Activated CD8-positive, alpha-beta memory T cell treated with anti-CD3 and anti-CD28 coated beads, Interleukin-2, amount 50 U/mL, for 24 hours (primary cell): ENCODE results near the gene NRG3.
"Not testable (repeated sequence)": the region's sequence is repeated elsewhere in the genome, so short reads cannot be mapped to it uniquely, and the experiment has no call there.

Experiments used
- DNase-seq: peaks from one replicate; pipeline ENCODE4 v3.0.0-alpha.2; 2020; ENCODE audit errors: extremely low read depth

NRG3 gene

DNA sequence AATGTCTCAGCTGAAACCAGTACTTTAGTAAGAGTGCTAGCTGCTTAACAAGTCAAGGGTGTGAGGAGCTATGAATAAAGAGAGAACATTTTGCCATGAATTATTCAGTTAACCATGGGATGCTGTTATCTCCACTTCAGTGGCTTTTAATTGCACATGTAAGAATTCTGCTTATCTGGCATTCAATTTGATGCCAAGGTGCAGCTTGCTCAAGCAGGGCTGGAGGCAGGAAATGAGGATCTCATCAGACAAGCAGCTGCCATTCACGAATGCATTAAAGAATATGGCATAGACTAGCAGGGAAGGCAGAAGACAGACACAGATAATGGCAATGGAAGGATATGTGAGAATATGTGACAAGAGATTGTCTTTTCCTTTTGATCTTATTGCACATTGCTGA is 697.8 kb downstream of the NRG3 start:
- DNase-seq = no peak

DNA sequence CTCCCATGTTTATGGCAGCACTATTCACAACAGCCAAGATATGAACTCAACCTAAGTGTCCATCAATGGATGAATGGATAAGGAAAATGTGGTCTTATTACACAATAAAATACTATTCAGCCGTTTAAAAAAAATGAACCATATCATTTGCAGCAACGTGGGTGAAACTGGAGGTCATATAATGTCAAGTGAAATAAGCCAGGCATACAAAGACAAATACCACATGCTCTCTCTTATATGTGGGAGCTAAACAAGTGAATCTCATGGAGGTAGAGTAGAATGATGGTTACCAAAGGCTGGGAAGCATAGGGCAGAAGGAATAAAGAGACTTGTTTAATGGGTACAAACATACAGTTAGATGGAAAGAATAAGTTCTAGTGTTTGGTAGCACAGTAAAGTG is 699.1 kb downstream of the NRG3 start:
- no peak for DNase-seq

DNA sequence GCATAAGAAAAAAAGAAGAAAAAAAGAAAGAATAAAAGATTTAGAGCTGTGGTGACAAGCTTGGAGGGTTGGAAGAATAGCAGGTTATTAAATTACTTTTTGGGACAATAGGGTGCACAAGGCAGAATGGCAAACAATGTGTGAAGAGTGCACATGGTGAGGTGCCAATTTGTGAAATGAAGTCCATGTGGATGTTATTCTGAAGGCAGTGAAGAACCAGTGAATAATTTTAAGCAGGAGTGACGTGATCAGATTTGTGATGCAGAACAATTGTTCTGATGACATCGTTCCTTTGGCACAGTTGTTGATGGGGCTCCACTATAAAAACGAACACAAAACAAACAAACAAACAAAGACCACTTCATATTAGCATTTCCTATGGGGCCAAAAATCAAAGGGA is 700.3 kb downstream of the NRG3 start:
- no peak for DNase-seq

DNA sequence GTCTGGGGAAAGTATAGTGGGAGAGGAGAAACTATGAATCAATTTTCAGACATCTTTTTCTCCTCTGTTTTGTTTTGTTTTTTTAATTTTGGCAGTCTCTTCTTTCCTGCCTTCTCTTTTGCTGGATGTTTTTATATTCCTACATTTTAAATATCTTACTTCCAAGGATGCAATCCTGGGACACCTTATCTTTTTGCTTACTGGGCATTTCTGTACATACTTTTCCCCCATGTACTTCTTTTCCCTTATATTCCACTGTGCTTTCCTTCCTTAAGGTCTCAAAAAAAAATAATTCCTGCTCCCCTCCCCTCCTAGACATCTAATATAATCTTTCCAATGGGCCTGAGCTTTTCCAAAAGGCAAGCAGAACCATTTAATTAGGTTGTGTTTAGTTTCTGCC is 701.1 kb downstream of the NRG3 start:
- no peak for DNase-seq

DNA sequence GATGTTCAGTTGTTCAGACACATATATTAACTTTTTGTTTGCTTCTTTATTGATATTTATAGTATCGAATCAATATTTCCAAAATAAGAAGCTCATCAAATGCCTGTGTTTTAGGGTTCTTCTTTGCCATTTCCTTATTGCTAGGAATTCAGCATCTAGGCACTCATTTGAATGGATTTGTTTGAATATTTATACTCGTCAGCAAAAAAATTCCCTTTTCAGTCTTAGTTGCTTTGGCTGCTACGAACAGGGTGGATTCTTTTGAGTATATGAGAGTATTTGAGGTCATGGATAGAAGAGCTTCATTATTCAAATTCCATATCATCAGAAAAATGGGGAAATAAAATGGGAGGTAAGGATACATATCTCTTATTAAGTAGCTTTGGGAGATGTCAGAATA is 706.9 kb downstream of the NRG3 start:
- no peak for DNase-seq

DNA sequence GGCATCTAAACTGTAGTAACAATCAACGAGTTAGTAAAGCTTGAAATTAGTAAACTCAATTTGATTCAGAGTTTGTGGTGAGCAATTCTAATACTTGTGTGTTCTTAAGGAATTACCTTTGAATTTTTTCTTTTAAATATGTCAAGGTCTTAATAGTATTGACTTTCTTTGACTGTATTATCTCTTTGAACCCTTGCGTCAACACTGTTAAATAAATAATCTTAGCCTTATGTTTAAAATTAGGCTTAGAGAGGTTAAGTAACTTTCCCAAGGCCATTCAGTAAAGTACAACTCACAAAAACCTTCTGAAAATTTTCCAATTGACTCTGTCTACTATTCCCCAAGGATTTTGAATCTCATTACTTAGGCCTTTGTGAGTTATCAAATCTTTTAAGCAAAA is 716.4 kb downstream of the NRG3 start:
- no peak for DNase-seq

DNA sequence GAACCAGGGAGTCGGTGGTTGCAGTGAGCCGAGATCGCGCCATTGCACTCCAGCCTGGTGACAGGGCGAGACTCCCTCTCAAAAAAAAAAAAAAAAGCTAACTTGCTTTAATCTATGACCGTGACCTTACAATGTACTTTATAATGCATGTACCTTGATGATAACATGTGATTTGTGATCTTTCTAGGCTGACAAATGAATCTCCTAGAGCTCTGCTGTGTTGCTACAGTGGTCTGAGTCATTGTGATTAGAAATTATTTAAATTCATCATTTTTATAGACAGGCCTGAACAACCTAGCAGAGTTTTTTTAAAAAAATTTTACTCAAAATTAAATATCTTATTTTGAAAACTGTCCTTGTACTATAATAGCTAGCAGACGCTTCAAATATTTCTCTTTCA is 722.8 kb downstream of the NRG3 start:
- no peak for DNase-seq

DNA sequence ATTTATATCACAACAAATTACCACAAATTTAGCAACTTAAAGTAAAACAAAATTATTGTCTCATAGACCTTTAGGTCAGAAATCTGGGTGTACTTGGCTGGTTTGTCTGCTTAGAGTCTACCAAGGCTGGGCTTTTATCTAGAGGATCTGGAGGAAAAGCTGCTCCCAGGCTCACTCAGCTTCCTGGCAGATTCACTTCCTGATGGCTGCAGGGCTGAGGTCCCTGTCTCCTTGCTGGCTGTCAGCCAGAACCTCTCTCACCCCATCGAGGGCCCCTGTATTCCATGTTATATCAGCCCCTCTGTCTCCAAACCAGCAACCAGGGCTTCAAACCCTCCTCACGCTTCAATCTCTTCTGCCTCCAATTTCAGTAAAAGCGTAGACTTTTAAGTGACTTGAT is 734.9 kb downstream of the NRG3 start:
- no peak for DNase-seq

DNA sequence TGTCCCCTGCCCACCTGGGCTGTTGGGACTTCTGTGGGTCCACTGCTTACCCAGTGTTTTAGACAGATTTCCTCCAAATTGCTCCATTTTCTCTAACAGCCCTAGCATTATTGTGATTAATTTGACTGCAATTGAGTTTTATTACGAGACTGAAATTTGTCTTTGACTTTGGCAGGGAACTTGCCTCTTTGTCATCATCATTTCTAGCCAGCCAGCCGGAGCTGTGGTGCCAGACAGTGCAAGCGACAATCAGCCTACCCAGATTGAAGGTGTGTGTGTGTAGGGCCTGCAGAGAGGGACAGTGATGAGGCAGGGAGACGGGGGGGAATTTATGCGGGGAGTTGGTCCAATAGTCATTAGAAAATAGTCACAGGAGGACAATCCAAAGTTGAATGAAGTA is 743.0 kb downstream of the NRG3 start:
- no peak for DNase-seq

DNA sequence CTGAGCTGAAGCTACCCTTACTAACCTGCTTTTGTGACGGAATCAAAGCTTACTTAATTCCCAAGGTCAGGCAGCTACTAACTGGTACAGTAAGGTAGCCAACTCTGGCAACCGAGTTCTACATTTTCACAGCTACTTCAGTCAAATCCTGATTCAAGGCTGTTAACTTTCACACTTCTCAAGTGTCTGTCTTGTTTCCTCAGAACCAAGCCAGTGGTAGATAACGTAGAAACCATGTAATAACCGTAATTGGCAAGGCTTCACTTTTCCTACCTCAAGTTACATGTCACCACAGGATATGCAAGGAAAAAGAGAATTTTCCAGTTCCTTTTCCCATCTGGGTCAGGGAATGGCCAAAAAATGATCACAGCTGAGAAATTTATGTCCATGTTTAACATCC is 746.7 kb downstream of the NRG3 start:
- DNase-seq = no peak

DNA sequence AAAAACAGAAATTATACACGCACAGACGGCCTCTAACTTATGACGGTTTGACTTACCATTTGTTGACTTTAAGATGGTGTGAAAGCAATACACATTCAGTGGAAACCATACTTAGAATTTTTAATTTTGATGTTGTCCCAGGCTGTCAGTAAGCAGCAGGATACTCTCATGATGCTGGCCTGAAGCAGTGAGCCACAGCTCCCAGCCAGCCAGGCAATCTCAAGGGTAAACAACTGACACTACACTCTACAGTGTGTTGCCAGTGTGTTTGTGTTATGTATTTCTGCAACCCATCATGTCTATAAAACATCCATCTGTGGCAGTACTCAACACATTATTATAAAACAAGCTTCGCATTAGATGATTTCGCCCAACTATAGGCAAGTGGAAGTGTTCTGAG is 747.5 kb downstream of the NRG3 start:
- DNase-seq = no peak

DNA sequence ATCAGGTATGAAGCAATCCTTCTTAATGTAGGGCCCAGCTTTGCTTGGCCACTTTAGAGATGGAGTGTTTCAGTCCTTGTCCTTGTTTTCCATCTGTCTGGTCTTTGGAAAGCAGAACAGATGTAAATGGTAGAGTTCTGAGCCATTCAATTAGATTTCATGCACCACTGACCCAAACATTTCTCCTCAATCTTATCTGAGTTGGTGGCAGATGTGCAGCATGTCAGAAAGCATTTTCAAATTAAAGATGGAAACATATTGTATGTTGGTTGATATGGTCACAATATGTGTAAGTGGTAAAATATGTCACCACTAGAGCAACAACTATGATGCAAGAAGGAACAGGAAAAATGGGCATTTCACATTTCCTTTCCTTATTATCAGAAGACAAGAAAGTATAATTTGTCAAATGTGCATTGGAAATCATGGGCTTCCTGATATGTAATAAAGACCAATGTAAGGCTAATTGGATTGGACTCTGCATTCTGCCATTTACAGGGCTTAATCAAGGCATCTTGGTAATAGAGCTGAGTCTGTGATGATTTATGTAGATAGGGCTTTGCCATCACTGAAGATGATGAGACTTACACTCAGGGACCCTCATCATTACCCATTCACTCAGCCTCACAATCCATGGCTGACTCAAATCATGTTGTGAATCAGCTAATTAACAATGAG is 750.7 kb downstream of the NRG3 start:
- no peak for DNase-seq

DNA sequence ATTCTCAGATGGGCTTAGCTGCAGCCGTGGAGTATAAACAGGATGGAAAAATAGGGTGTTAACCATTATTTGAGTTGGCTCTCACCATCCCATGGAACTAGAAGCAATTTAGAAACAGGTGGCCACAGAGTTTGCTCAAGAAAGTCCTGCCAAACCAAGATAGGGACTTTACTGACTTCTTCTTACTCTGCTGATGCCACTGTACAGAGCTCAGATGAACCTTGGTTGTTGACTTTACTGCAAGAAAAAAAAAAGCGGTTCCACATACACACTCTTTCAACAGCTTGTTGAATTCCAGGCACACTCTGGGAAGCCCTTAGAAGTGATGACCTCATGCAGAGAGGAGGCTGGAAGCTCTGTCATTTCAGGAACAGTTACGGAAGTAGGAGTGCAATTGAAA is 753.4 kb downstream of the NRG3 start:
- DNase-seq = no peak

DNA sequence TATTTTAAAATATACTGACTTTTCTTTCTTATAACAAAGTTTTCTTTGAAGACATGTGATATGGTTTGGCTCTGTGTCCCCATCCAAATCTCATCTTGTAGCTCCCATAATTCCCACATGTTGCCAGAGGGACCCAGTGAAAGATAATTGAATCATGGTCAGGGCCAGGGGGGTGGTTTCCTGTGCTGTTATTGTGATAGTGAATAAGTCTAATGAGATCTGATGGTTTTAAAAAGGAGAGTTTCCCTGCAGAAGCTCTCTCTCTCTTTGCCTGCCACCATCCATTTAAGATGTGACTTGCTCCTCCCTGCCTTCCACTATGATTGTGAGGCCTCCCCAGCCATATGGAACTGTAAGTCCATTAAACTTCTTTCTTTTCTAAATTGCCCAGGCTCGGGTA is 768.1 kb downstream of the NRG3 start:
- no peak for DNase-seq

DNA sequence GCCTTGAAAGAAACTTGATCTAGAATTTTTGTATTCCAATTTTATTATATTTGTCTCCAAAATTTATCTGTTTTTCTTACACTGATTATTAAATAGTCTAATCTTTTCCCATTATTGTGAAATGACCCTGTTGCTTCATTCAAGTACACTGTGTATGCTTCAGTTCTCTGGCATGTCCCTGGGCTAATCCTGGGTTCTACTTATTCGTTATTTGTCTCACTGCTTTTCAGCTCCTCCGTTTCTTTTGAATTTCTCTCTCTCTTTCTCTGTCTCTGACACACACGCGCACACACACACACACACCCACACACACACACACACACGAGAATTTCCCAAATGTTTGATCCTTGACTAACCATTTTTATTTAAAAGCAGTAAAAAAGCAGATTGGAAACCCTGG is 768.6 kb downstream of the NRG3 start:
- DNase-seq = no peak

DNA sequence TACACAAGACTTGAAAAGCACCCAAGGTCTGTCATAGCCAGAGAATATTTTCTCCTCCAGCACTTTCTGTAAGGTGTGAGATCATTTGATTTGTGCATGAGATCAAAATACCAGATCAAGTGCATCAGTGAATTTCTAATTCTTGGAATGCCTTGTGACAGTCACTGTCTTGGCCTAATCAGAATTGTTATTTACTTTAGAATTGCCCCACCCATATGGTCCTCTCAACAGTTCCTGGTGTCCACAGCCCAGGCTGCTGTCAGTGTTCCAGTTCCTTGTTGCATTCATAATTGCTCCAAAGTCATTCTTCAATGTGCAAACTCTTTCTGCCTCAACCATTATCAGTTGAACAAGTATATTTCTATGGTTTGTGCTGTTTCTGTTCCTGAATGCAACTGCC is 770.2 kb downstream of the NRG3 start:
- no peak for DNase-seq

DNA sequence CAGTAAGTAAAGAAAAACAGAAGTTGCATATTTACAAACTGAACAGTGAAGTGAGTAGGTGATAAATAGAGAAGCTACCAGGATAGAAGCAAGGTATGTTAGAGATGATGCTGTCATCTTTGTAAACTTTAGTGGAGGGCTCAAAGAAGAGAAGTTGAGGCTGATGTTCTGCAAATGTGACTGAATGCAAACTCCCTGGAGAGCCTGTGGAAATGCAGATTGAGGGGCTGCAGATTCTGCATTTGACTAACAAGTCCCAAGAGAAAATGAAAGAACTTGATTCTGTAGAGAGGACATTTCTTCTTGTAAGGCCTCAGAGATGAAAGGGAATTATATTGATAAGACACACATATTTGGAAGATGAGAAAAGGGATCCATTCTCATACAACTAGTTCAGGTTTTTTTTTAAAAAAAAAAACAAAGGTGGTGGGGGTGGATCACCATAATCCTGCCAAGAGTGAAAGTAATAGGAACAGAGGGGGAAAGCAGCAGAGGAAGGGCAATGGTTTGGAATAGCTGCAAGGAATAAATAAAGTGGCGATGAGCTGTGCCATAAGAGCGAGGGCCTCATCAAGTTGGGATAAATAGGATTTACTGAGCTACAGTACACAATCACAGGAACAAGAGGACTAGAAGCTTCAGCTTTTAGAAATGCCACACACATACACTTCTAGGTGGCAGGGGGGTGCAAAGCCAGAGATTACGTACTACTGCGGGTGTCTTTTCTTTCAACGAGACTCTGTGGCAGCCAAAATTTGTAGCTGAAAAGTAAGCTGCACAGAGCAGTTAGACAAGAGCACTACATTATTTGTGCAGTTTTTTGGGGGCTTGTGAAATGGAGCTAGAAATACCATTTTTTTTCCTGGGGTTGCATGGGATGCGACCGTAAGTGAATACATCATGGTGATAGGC is 778.5 kb downstream of the NRG3 start:
- DNase-seq = no peak

DNA sequence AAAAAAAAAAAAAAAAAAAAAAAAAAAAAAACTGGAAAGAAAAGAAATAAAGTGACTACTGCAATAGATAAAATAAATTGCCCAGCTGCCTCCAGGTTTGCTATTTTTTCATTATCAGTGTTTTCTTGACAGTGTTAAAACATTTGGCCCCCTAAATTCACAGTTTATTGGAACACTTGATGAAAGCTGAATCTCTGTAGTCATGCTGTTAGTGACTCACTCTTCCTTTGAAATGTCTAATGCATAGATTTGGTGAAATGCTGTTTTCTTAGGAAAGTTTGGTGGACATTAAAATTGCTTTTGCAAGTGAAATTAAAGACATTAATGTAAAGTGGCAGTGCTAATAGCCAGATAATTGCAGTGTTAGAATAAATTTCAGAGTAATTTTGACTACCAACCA is 785.2 kb downstream of the NRG3 start:
- no peak for DNase-seq

DNA sequence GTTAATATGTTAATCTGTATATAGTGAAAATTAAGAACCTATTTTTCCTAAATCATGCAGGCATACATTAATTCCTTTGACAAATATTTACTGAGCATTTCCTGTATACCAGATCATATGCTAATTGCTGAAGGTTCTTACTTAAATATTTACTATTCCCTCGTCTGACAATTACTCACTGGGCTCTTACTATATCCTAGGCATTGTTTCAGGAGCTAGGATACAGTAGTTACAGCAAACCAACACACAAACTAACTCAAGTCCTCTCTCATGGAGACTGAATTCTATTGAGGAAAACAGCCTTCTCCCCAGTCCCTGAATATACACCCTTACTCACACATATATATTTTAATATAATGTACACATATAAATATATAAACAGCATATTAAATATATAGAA is 786.0 kb downstream of the NRG3 start:
- DNase-seq = no peak

DNA sequence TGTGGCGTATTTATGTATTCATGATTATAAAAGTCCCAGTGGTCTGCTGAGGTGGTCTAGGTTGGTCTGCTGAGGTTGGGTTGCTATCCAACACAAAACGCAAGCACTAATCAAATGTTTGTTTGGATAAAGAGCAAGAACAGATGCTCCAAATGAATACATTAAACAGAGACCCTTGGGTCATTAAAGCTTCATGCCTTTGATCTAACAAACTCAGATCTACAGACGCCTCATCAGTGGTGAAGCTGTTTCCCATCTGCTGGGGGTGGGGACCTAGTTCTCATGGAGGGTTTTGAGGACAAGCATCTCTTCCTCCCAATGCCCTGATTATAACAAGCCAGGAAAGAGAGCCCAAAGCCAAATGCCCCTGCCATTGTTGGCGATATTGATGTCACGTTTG is 786.7 kb downstream of the NRG3 start:
- no peak for DNase-seq

DNA sequence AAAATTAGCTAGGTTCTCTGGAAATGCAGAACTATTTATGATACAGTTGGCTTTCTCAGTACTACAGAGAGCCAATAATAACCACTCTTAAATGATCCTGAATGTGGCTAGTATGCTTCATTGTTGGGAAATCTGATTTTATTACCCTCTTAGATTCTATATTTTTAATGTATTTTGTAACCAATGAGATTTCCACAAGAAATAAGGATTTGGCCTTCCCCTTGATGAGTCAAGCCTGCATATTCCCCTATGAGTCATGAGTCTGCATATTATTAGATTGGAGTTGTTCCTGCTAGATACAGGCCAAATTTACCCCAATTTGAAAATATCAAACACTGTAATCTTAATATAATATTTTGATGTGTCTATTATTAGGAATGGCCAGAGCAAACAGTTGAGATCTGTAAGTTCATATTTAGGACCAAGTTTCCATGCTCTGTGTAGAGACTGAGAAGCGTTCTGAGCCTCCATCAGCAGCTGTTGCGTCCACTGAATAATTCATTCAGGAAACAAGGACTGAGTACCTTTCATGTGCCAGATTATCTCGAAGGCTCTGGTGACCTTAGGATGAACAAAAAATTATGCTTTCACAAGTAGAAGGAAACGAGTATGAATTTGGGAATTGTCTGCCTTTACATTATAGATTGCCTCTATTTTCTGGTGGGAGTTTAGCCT is 793.4 kb downstream of the NRG3 start:
- DNase-seq = no peak

DNA sequence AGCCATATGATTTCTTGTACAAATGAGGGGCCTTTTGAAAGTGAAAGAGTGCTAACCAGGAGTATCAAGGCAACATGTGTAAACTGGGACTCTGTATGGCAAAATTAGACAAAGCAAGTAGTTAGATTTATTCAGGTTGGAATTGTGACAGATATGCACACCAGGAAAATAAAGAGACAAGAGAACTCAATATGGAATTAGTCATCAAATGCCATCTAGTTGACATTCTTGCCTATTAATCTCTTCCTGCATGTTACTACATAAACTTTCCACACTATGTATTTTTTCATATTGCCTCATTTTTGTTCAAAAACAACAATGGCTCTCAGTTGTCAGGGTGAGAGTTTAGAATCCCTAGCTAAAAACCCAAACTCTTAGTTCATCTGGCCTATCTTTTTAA is 799.0 kb downstream of the NRG3 start:
- no peak for DNase-seq

DNA sequence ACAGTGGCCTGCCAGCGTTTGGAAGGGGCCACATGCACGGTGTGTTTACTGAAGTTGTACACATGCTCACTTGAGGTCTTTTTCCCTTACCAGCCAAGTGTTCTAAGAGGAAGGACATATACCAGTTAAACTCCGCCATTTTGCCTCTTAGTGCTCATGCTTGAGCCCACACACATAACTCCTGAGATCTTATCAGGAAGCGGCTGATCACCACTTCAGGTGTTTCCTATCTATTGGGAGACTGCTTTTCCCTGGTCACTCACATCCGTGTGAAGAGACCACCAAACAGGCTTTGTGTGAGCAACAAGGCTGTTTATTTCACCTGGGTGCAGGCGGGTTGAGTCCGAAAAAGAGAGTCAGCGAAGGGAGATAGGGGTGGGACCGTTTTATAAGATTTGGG is 802.9 kb downstream of the NRG3 start:
- not testable (repeated sequence) for DNase-seq
